GM12864 (cell line): ENCODE data around the gene SMARCAL1.
"Not testable (repeated sequence)": the region's sequence is repeated elsewhere in the genome, so short reads cannot be mapped to it uniquely, and the experiment has no call there.

ENCODE experiments used
- DNase-seq: peaks from one replicate; pipeline ENCODE4 v3.0.0-alpha.2; 2011; ENCODE audit warnings: low read depth
- H3K4me3 ChIP-seq: 2 replicates; pipeline ENCODE4 v1.5.1; 2011; ENCODE audit warnings: mild to moderate bottlenecking, low read depth, low read length, control low read depth
- CTCF ChIP-seq: IDR thresholded peaks from 2 replicates; pipeline ENCODE4 v1.5.1; 2011; ENCODE audit warnings: low read depth, mild to moderate bottlenecking, moderate library complexity, low read length, control low read depth, inconsistent platforms; ENCODE audit errors: missing control alignments

Gene SMARCAL1

GRCh38 chr2:216370961-216371712 is 41.1 kb upstream of the SMARCAL1 start:
- no peak for TF ChIP-seq CTCF
- no peak for DNase-seq
- H3K4me3 ChIP-seq: no peak overlapping the region

- no peak for DNase-seq
- no peak within 1 kb of the TSS for H3K4me3 ChIP-seq
- no peak for TF ChIP-seq CTCF
Measured at GRCh38 chr2:216371721-216372702, 40.3 kb upstream of the SMARCAL1 start, which contains the start of gene MARCHF4. Gene MARCHF4 (minus strand): TSS chr2:216372483. CDS start chr2:216370260, 2,223 bp downstream.

- DNase-seq: no peak
- no peak for TF ChIP-seq CTCF
- H3K4me3 ChIP-seq: no peak overlapping the region
Measured at GRCh38 chr2:216372761-216373291, 39.5 kb upstream of the SMARCAL1 start.

- no peak for DNase-seq
- no peak for TF ChIP-seq CTCF
- H3K4me3 ChIP-seq: no peak overlapping the region
Measured at GRCh38 chr2:216373896-216374295, 38.4 kb upstream of the SMARCAL1 start.

DNA sequence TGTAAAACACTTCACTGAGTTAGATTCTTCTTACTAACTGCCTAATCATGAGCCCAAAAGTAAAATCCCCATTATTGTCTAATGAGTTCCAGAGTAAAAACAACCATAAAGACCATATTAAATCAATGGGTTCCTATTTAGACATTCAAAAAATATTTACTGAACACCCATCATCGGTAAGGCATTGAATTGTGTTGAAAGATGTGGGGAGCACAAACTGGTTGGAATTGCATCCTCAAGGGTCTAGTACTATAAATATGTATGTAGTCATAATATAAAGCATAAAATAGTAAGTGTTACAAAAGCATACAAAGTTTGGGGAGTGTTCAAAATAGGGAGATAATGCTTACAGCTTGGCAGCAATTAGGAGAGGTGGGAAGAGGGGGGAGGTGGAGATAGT is 37.0 kb upstream of the SMARCAL1 start:
- no peak overlapping the region for H3K4me3 ChIP-seq
- DNase-seq: no peak
- no peak for TF ChIP-seq CTCF

- no peak for DNase-seq
- TF ChIP-seq CTCF: no peak
- H3K4me3 ChIP-seq: no peak overlapping the region
Measured at GRCh38 chr2:216379977-216380376, 32.3 kb upstream of the SMARCAL1 start.

- not testable (repeated sequence) for H3K4me3 ChIP-seq, DNase-seq
Measured at GRCh38 chr2:216384409-216384808, 27.9 kb upstream of the SMARCAL1 start.
